Stimulated activated CD8-positive, alpha-beta memory T cell treated with anti-CD3 and anti-CD28 coated beads, Interleukin-12 subunit alpha, Interleukin-12 subunit beta, amount 100 ng/mL, for 24 hours (primary cell): Measurements from ENCODE around the gene PSPC1.

Source experiments
- DNase-seq: peaks from one replicate; pipeline ENCODE4 v3.0.0-alpha.2; 2020; ENCODE audit errors: extremely low read depth

Gene PSPC1

DNA sequence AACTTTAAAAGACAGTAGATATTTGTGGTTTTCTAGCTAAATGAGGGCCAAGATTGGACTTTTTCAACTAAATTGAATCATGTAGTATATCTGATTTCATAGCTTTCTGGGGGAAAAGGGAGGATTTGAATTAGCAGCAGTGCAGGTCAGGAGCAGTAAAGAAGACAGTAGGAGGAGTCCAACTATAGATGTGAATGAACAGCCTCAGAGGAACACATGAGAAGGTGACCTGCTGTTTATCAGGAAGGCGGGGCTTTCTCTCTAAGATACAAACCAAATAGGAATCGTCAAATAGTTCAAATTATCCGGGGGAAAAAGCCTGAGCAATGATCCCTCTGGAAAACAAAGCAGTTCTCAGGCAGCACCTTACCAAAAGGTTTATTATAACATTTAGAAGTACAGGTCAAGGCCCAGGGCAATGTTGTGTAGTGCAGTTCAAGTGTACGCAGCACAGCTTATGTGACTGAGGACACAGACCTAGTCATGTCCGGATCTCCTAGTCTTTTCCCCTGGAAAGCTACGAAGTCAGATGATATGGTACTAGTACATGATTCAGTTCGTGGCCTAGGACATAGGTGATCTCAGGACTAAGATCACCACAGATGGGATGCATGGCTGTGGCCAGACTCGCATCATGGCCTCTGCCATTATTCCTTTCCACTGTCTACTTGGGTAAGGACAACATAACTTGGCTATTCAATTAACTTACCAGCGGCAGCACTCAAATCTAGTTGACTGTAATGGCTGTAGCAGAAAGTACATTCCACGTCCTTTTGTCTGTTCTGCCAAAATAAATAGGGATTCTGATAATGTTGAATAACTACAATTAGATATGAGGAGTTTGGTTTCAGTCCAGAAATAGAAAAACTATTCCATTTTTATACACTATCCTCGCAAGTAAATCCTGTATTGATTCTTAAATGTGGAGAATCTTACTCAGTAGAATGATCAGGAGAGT is 109.0 kb downstream of the PSPC1 start:
- no peak for DNase-seq

- DNase-seq = no peak
Observed at GRCh38 chr13:19672990-19673389, 109.8 kb downstream of the PSPC1 start.

DNA sequence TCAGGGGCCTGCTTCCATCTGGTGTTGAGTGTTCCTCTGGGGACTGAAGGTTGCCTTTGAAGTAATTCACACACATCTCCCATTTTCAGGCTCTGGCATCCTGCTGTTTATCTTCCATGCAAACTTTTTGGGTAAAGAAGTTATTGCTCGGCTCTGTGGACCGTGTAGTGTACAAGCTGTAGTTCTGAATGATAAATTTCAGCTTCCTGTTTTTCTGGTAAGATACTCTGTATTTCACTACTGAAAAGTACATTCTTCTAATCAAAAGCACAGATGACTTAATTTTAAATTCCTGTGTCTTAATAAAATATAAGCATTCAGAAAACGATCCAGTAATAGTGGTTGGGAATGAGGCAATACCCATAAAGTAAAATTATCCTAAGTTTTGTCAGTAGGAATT is 112.6 kb downstream of the PSPC1 start:
- no peak for DNase-seq

- DNase-seq = no peak
Observed at GRCh38 chr13:19668778-19669177, 114.0 kb downstream of the PSPC1 start.

GRCh38 chr13:19665427-19665859 is 117.3 kb downstream of the PSPC1 start:
- no peak for DNase-seq

DNA sequence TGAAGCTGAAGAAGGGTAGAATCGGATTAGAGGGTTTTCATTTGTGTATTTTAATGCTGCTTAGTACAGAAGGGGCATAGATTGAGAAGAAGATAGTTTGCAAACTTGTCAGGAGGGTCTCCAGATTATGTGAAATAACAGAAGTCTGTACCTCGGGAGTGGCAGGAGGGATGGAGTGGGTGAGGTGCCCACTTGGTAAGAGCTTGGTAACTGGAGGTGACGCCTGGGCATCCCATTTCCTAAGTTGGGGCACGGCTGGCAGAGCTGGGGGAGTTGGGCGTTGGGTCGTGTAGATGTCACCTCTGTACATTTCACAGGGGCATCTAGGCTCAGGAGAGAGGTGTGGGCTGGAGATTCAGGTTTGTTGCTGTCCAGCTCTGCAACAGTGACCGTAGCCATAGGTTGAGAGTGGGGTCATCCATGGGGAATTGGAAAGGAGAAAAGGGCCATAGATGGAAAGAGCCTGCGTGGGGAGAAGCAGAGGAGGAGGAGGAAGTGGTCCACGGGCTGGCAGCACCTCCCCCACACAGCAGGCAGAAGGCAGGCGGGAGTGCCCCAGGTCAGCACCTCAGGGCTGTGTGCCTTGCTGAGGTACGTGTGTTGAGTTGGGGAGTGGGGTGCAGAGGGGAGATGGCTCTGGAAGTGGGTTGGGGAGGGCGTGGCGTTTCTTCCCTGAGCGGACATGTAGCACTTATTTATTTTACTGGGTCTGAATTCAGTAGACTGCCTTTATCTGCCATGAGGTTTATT is 118.1 kb downstream of the PSPC1 start:
- no peak for DNase-seq

- no peak for DNase-seq
Observed at GRCh38 chr13:19663416-19663979, 119.2 kb downstream of the PSPC1 start.

- no peak for DNase-seq
Observed at GRCh38 chr13:19661561-19661960, 121.2 kb downstream of the PSPC1 start.

DNA sequence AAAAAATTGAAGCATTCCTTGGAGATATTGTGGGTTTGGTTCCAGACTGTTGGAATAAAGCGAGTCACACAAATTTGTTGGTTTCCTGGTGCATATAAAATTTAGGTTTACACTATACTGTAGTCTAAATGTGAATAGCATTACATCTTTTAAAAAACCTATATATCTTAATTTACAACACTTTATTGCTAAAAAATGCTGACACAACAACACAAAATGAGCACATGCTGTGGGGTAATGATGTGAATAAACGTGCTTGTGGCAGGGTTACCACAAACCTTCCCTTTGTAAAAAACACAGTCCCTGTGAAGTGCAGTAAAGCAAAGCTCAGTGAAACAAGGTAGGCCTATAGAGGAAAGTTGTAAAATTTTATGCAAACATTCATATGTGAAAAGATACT is 121.6 kb downstream of the PSPC1 start:
- no peak for DNase-seq

DNA sequence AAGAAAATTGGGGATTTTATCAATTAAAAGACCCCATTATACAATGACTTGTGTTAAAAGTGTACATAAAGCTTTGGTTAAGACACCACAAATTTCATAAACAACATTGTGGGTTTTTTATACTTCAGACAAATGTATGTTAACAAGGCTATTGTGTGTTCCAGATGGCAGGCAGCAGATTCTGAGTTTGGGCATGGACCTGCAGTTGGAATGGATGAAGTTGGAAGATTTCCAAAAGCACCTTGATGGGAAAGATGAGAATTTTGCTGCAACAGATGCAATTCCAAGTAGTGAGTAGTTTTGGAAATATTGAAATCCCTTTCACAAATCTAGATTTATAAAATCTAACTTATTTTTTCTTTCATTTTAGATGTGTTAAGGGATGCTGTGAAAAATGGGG is 123.9 kb downstream of the PSPC1 start:
- DNase-seq = no peak

DNA sequence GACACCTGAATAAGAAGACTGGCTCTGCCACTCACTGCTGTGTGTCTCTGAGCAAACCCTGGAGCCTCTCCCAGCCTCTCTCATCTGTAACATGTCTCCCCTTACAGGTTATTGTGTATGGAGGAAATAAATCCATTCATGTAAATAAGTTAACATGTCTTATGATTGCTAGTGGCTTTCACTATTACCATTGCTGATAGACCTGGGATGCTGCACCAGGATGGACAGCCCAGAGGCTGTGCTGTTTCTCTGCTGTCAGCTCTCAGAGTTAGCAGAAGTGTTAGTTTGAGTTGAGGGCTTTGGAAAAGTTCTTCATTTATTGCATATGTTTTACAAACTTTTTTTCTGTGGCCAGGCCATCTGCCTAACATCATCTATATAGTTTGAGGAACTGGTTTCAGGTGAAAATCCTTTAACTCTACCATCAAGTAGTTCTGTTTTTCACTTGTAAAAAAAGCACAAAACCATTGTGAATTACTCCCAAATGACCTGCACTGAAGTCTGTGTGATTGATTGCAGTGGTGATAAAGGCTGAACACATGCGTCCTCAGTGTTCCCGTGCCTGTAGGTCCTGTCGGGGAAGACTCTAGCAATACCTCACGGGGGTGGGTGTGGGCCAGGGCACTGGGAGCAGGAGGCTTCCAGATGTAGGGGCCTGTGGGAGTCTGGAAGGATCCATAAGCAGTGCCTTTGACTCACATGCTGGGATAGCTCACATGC is 124.7 kb downstream of the PSPC1 start:
- DNase-seq = no peak
